Measurements from ENCODE around the gene PPP1R12B.
"Not testable (repeated sequence)": the region's sequence is repeated elsewhere in the genome, so short reads cannot be mapped to it uniquely, and the experiment has no call there.

DNA sequence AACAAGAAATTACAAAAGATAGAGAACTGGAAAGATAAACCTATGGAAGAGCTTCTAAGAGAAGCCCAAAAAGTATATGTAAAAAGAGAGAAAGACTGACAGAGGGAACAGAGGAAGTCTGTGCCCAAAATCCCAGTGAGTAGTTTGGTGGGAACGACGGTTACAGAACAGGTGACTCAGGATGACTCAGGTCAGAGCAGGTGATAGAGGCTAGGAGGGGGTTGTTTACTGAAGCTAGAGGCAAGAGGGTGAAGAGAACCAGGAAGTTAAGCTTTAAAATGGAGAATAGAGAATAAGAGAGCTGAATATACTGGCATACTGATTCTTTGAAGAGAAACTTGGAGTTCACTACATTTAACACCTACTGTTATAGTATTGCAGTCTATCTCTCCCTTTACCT, 134.9 kb downstream of the PPP1R12B start:
- TF ChIP-seq, protein P1, sequence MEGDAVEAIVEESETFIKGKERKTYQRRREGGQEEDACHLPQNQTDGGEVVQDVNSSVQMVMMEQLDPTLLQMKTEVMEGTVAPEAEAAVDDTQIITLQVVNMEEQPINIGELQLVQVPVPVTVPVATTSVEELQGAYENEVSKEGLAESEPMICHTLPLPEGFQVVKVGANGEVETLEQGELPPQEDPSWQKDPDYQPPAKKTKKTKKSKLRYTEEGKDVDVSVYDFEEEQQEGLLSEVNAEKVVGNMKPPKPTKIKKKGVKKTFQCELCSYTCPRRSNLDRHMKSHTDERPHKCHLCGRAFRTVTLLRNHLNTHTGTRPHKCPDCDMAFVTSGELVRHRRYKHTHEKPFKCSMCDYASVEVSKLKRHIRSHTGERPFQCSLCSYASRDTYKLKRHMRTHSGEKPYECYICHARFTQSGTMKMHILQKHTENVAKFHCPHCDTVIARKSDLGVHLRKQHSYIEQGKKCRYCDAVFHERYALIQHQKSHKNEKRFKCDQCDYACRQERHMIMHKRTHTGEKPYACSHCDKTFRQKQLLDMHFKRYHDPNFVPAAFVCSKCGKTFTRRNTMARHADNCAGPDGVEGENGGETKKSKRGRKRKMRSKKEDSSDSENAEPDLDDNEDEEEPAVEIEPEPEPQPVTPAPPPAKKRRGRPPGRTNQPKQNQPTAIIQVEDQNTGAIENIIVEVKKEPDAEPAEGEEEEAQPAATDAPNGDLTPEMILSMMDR (IDR thresholded peaks at IDR 0.05), result not testable (repeated sequence)
- not testable (repeated sequence) for TF ChIP-seq POLR2AphosphoS5 (IDR thresholded peaks at IDR 0.05; ENCODE audit: low read depth, low read length)
- TF ChIP-seq, protein P2, sequence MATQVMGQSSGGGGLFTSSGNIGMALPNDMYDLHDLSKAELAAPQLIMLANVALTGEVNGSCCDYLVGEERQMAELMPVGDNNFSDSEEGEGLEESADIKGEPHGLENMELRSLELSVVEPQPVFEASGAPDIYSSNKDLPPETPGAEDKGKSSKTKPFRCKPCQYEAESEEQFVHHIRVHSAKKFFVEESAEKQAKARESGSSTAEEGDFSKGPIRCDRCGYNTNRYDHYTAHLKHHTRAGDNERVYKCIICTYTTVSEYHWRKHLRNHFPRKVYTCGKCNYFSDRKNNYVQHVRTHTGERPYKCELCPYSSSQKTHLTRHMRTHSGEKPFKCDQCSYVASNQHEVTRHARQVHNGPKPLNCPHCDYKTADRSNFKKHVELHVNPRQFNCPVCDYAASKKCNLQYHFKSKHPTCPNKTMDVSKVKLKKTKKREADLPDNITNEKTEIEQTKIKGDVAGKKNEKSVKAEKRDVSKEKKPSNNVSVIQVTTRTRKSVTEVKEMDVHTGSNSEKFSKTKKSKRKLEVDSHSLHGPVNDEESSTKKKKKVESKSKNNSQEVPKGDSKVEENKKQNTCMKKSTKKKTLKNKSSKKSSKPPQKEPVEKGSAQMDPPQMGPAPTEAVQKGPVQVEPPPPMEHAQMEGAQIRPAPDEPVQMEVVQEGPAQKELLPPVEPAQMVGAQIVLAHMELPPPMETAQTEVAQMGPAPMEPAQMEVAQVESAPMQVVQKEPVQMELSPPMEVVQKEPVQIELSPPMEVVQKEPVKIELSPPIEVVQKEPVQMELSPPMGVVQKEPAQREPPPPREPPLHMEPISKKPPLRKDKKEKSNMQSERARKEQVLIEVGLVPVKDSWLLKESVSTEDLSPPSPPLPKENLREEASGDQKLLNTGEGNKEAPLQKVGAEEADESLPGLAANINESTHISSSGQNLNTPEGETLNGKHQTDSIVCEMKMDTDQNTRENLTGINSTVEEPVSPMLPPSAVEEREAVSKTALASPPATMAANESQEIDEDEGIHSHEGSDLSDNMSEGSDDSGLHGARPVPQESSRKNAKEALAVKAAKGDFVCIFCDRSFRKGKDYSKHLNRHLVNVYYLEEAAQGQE (IDR thresholded peaks at IDR 0.05; ENCODE audit: insufficient read depth in 1 of 2, low read depth in 2 of 2, low read length in 1 of 2), result not testable (repeated sequence)

Measured in Panc1 (cell line).